WI38 (cell line): ENCODE measurements around the gene COX7A2.
A peak's percentile ranks its signal among the peaks of the same experiment; 100 is the strongest.

Experiments
- H3K4me3 ChIP-seq: 2 replicates; pipeline ENCODE4 v1.5.1; 2011; ENCODE audit warnings: low read depth, mild to moderate bottlenecking, control low read depth, low read length
- CTCF ChIP-seq: IDR thresholded peaks from 2 replicates; pipeline ENCODE4 v1.5.1; 2012; ENCODE audit warnings: low read depth, mild to moderate bottlenecking, control low read depth, low read length

COX7A2 gene

GRCh38 chr6:75280131-75280855, 36.7 kb upstream of the COX7A2 start:
- TF ChIP-seq CTCF, result no peak
- peak overlapping the region; percentile 95 for H3K4me3 ChIP-seq

- no peak for TF ChIP-seq CTCF
- no peak overlapping the region for H3K4me3 ChIP-seq
Observed at GRCh38 chr6:75279418-75279817, 35.8 kb upstream of the COX7A2 start.

GRCh38 chr6:75278474-75279077, 35.0 kb upstream of the COX7A2 start:
- no peak for TF ChIP-seq CTCF
- H3K4me3 ChIP-seq, result no peak overlapping the region

GRCh38 chr6:75275067-75275466, 31.5 kb upstream of the COX7A2 start:
- TF ChIP-seq CTCF, result no peak
- H3K4me3 ChIP-seq, result no peak overlapping the region

- TF ChIP-seq CTCF, result no peak
- no peak overlapping the region for H3K4me3 ChIP-seq
Observed at GRCh38 chr6:75273009-75273408, 29.4 kb upstream of the COX7A2 start.

- no peak for TF ChIP-seq CTCF
- no peak overlapping the region for H3K4me3 ChIP-seq
Observed at GRCh38 chr6:75272145-75272840, 28.7 kb upstream of the COX7A2 start.

- no peak overlapping the region for H3K4me3 ChIP-seq
- TF ChIP-seq CTCF, result no peak
Observed at GRCh38 chr6:75268988-75269354, 25.4 kb upstream of the COX7A2 start.
